Stimulated activated CD4-positive, alpha-beta T cell treated with anti-CD3 and anti-CD28 coated beads, TNF-alpha, amount 100 ng/mL, for 48 hours (primary cell): ENCODE data around the gene PNMA8C.
"Not testable (repeated sequence)": the region's sequence is repeated elsewhere in the genome, so short reads cannot be mapped to it uniquely, and the experiment has no call there.

ENCODE experiments used
- DNase-seq, 3 donors: peaks; one replicate each; pipeline ENCODE4 v3.0.0-alpha.2; 2020; ENCODE audit warnings: low read depth in 3 of 3

PNMA8C gene

GRCh38 chr19:46411925-46412649, 16.6 kb downstream of the PNMA8C start:
- DNase-seq, result no peak

- DNase-seq, result no peak
Observed at GRCh38 chr19:46411088-46411924, 17.4 kb downstream of the PNMA8C start.

- DNase-seq, result no peak
Observed at GRCh38 chr19:46410205-46411087, 18.3 kb downstream of the PNMA8C start.

- no peak for DNase-seq
Observed at GRCh38 chr19:46409191-46409590, 19.5 kb downstream of the PNMA8C start.

GRCh38 chr19:46408664-46409039, 20.1 kb downstream of the PNMA8C start:
- no peak for DNase-seq

GRCh38 chr19:46407856-46408663, 20.7 kb downstream of the PNMA8C start:
- no peak for DNase-seq

GRCh38 chr19:46406976-46407375, 21.8 kb downstream of the PNMA8C start:
- no peak for DNase-seq

GRCh38 chr19:46404753-46405468, 23.8 kb downstream of the PNMA8C start:
- DNase-seq, result no peak

GRCh38 chr19:46404055-46404752, 24.5 kb downstream of the PNMA8C start:
- no peak for DNase-seq

- DNase-seq, result no peak
Observed at GRCh38 chr19:46402725-46403124, 26.0 kb downstream of the PNMA8C start.

GRCh38 chr19:46397801-46398479, 30.8 kb downstream of the PNMA8C start:
- not testable (repeated sequence) for DNase-seq

- DNase-seq, result no peak
Observed at GRCh38 chr19:46394402-46394797, 34.3 kb downstream of the PNMA8C start.

GRCh38 chr19:46393456-46394401, 35.0 kb downstream of the PNMA8C start:
- DNase-seq, result no peak

GRCh38 chr19:46392837-46393236, 35.9 kb downstream of the PNMA8C start:
- no peak for DNase-seq

- no peak for DNase-seq
Observed at GRCh38 chr19:46392252-46392801, 36.4 kb downstream of the PNMA8C start.

- no peak for DNase-seq
Observed at GRCh38 chr19:46391296-46392251, 37.2 kb downstream of the PNMA8C start.

GRCh38 chr19:46390866-46391265, 37.9 kb downstream of the PNMA8C start:
- DNase-seq, result no peak
